Activated T-helper 1 cell treated with anti-CD3 and anti-CD28 coated beads, Interleukin-2, amount 50 U/mL, for 16 hours (primary cell): ENCODE results near the gene TCF23.
"Not testable (repeated sequence)": the region's sequence is repeated elsewhere in the genome, so short reads cannot be mapped to it uniquely, and the experiment has no call there.

ENCODE experiments used
- DNase-seq, 2 donors: peaks; one replicate each; pipeline ENCODE4 v3.0.0-alpha.2; 2020; ENCODE audit warnings: low read depth in 1 of 2, low spot score in 1 of 2

TCF23 gene

GRCh38 chr2:27154488-27154887 is 5.7 kb downstream of the TCF23 start:
- no peak for DNase-seq

- DNase-seq, result no peak
Observed at GRCh38 chr2:27155069-27155520, 6.3 kb downstream of the TCF23 start.

- DNase-seq, result no peak
Observed at GRCh38 chr2:27158468-27158867, 9.7 kb downstream of the TCF23 start.

GRCh38 chr2:27159271-27159670 is 10.5 kb downstream of the TCF23 start:
- no peak for DNase-seq

GRCh38 chr2:27160191-27160590 is 11.4 kb downstream of the TCF23 start:
- no peak for DNase-seq

- DNase-seq, result no peak
Observed at GRCh38 chr2:27162151-27163121, 13.6 kb downstream of the TCF23 start.

- no peak for DNase-seq
Observed at GRCh38 chr2:27164960-27165763, 16.4 kb downstream of the TCF23 start.

GRCh38 chr2:27170581-27171337 is 22.0 kb downstream of the TCF23 start:
- no peak for DNase-seq

GRCh38 chr2:27171351-27171848 is 22.6 kb downstream of the TCF23 start:
- no peak for DNase-seq

GRCh38 chr2:27174638-27175037 is 25.8 kb downstream of the TCF23 start:
- no peak for DNase-seq

- no peak for DNase-seq
Observed at GRCh38 chr2:27175330-27175729, 26.5 kb downstream of the TCF23 start.

- DNase-seq, result not testable (repeated sequence)
Observed at GRCh38 chr2:27175781-27176180, 27.0 kb downstream of the TCF23 start.

GRCh38 chr2:27177441-27178351 is 28.9 kb downstream of the TCF23 start:
- no peak for DNase-seq

GRCh38 chr2:27178469-27178868 is 29.7 kb downstream of the TCF23 start:
- no peak for DNase-seq

GRCh38 chr2:27179344-27180000 is 30.7 kb downstream of the TCF23 start:
- no peak for DNase-seq

GRCh38 chr2:27182346-27182745 is 33.5 kb downstream of the TCF23 start:
- no peak for DNase-seq

- no peak for DNase-seq
Observed at GRCh38 chr2:27184115-27184514, 35.3 kb downstream of the TCF23 start.

- DNase-seq, result no peak
Observed at GRCh38 chr2:27185331-27186026, 36.7 kb downstream of the TCF23 start.
